Endodermal cell (in vitro differentiated cells): ENCODE data around the gene TGDS. TPM values are rescaled to one million over a fixed set of nuclear protein-coding genes. Genes with fewer than 3 reads are reported as not detected.
"Not testable (repeated sequence)": the region's sequence is repeated elsewhere in the genome, so short reads cannot be mapped to it uniquely, and the experiment has no call there.

Source experiments
- DNase-seq: peaks from one replicate; pipeline ENCODE4 v3.0.0-alpha.2; 2017
- H3K27ac ChIP-seq: 2 replicates; pipeline ENCODE4 v1.5.1; 2013; ENCODE audit warnings: mild to moderate bottlenecking, low read depth, low read length, moderate library complexity
- H3K27me3 ChIP-seq: 2 replicates; pipeline ENCODE4 v1.6.1; 2013; ENCODE audit warnings: mild to moderate bottlenecking, low read length, moderate library complexity; ENCODE audit not compliant: insufficient read depth, control insufficient read depth, poor library complexity, severe bottlenecking
- H3K36me3 ChIP-seq: 2 replicates; pipeline ENCODE4 v1.7.0; 2013; ENCODE audit warnings: mild to moderate bottlenecking, low read length, moderate library complexity; ENCODE audit not compliant: control insufficient read depth, insufficient read depth
- H3K4me1 ChIP-seq: one replicate; pipeline ENCODE4 v1.7.0; 2013; ENCODE audit warnings: low read length; ENCODE audit not compliant: control insufficient read depth, insufficient read depth
- H3K4me3 ChIP-seq: 2 replicates; pipeline ENCODE4 v1.5.1; 2013; ENCODE audit warnings: mild to moderate bottlenecking, low read length, moderate library complexity
- H3K9ac ChIP-seq: 2 replicates; pipeline ENCODE4 v1.6.1; 2013; ENCODE audit warnings: mild to moderate bottlenecking, low read length, moderate library complexity; ENCODE audit not compliant: poor library complexity, severe bottlenecking; ENCODE audit errors: extremely low read depth
- H3K9me3 ChIP-seq: 2 replicates; pipeline ENCODE4 v1.6.1; 2013; ENCODE audit warnings: mild to moderate bottlenecking, low read length, moderate library complexity; ENCODE audit not compliant: control insufficient read depth
- H3K27ac Mint-ChIP-seq: 2 replicates; pipeline ENCODE4 v1.8.0; 2020; ENCODE audit warnings: mixed read lengths
- H3K27me3 Mint-ChIP-seq: 2 replicates; pipeline ENCODE4 v1.8.0; 2021; ENCODE audit warnings: mild to moderate bottlenecking, mixed read lengths; ENCODE audit not compliant: insufficient read depth
- H3K36me3 Mint-ChIP-seq: 2 replicates; pipeline ENCODE4 v1.8.0; 2020; ENCODE audit warnings: low read depth, mixed read lengths
- H3K4me1 Mint-ChIP-seq: 2 replicates; pipeline ENCODE4 v1.8.0; 2020; ENCODE audit warnings: mixed read lengths
- H3K4me3 Mint-ChIP-seq: 2 replicates; pipeline ENCODE4 v1.8.0; 2020; ENCODE audit warnings: mild to moderate bottlenecking, moderate library complexity, mixed read lengths
- H3K9me3 Mint-ChIP-seq: 2 replicates; pipeline ENCODE4 v1.8.0; 2020; ENCODE audit warnings: mild to moderate bottlenecking, mixed read lengths
- CTCF ChIP-seq: fragments of 200-600 bp; sonication (generic); conservative IDR thresholded peaks from 2 replicates; pipeline ENCODE4 v1.5.0; 2021; ENCODE audit warnings: antibody characterized with exemption, mild to moderate bottlenecking
- WGBS, 2 experiments: methylation state at CpG; one replicate each; pipeline versions ENCODE4 v1.1.5 to v1.1.7; 2013; ENCODE audit warnings: missing lambda C conversion rate in 2 of 2, mixed read lengths in 1 of 2; ENCODE audit not compliant: insufficient coverage in 1 of 2, insufficient read length in 1 of 2; 5-methylcytosine and 5-hydroxymethylcytosine counted together
- total RNA-seq, 2 donors: library from RNA; stranded (reverse); fragmentation: NEBNext Ultra II Directional in 1 of 2; extraction: Animal tissue kit (Norgen Biotek cat#: 25700) in 1 of 2; gene quantifications; 2 replicates in 1 of 2; 3 replicates in 1 of 2; pipeline ENCODE4 v1.2.1, GENCODE V29; 2021

TGDS gene
- total RNA-seq, 2 donors from 2014 or later: 11.3 to 14.1 TPM

GRCh38 chr13:94636942-94637578 lies 41.1 kb upstream of the TGDS start:
- peaks cover 10% of the 10 kb centered on the region for H3K9me3 ChIP-seq
- no peaks in the 10 kb centered on the region for H3K4me1 Mint-ChIP-seq

GRCh38 chr13:94636096-94636495 lies 40.1 kb upstream of the TGDS start:
- H3K27ac Mint-ChIP-seq: not testable (repeated sequence)

More at GRCh38 chr13:94636942-94637578, 41.1 kb upstream of the TGDS start:
- H3K4me1 ChIP-seq: no peaks in the 10 kb centered on the region
- WGBS, 2 experiments: 90% methylated on average over 1 of the region's 1 CpG; no CpG with 5 or more reads in 1 of the 2 experiments
- no peak for TF ChIP-seq CTCF
- H3K27me3 ChIP-seq: no peaks in the 10 kb centered on the region
- no peak overlapping the region for H3K4me3 ChIP-seq
- H3K9ac ChIP-seq: no peak overlapping the region
- no peak for DNase-seq
- H3K27ac ChIP-seq: no peak overlapping the region
- H3K27me3 Mint-ChIP-seq: peaks cover 2% of the 10 kb centered on the region
- peaks cover 11% of the 10 kb centered on the region for H3K9me3 Mint-ChIP-seq
- H3K4me3 Mint-ChIP-seq: no peak overlapping the region
- H3K27ac Mint-ChIP-seq: no peak overlapping the region
- peaks cover 6% of the 10 kb centered on the region for H3K36me3 Mint-ChIP-seq
- peaks cover 12% of the 10 kb centered on the region for H3K36me3 ChIP-seq

GRCh38 chr13:94632226-94632980 lies 36.5 kb upstream of the TGDS start:
- no peak overlapping the region for H3K4me3 ChIP-seq
- H3K4me1 Mint-ChIP-seq: no peaks in the 10 kb centered on the region
- H3K9me3 Mint-ChIP-seq: peaks cover 3% of the 10 kb centered on the region
- no peak overlapping the region for H3K4me3 Mint-ChIP-seq
- H3K36me3 ChIP-seq: peaks cover 35% of the 10 kb centered on the region
- H3K9me3 ChIP-seq: peaks cover 5% of the 10 kb centered on the region
- H3K27ac Mint-ChIP-seq: no peak overlapping the region
- no peak for TF ChIP-seq CTCF
- no peaks in the 10 kb centered on the region for H3K27me3 ChIP-seq
- H3K4me1 ChIP-seq: no peaks in the 10 kb centered on the region
- H3K27me3 Mint-ChIP-seq: no peaks in the 10 kb centered on the region
- no peak overlapping the region for H3K27ac ChIP-seq
- peaks cover 8% of the 10 kb centered on the region for H3K36me3 Mint-ChIP-seq
- H3K9ac ChIP-seq: no peak overlapping the region
- WGBS, 2 experiments: 80 to 96% methylated on average over 2 to 3 of the region's 3 CpGs
- no peak for DNase-seq

More at GRCh38 chr13:94636096-94636495, 40.1 kb upstream of the TGDS start:
- 72 to 86% methylated on average over 2 to 5 of the region's 5 CpGs for WGBS, 2 experiments
- not testable (repeated sequence) for H3K27ac ChIP-seq, H3K36me3 Mint-ChIP-seq, H3K4me1 ChIP-seq, DNase-seq, H3K4me3 Mint-ChIP-seq, H3K27me3 ChIP-seq, H3K4me1 Mint-ChIP-seq, H3K27me3 Mint-ChIP-seq, H3K9ac ChIP-seq, H3K9me3 ChIP-seq, H3K4me3 ChIP-seq
- H3K9me3 Mint-ChIP-seq: peaks cover 11% of the 10 kb centered on the region
- peaks cover 12% of the 10 kb centered on the region for H3K36me3 ChIP-seq
